Skeletal muscle satellite cell (primary cell): ENCODE data around the gene CDC42EP4. TPM values are rescaled to one million over a fixed set of nuclear protein-coding genes. Genes with fewer than 3 reads are reported as not detected.
A peak's percentile ranks its signal among the peaks of the same experiment; 100 is the strongest.

Source experiments
- H3K27me3 ChIP-seq: 2 replicates; pipeline ENCODE4 v1.7.0; 2013; ENCODE audit warnings: low read length; ENCODE audit not compliant: control insufficient read depth, insufficient read depth
- H3K36me3 ChIP-seq: 2 replicates; pipeline ENCODE4 v1.7.0; 2013; ENCODE audit warnings: mild to moderate bottlenecking, control low read depth, low read length; ENCODE audit not compliant: insufficient read depth
- H3K4me1 ChIP-seq: 2 replicates; pipeline ENCODE4 v1.7.0; 2013; ENCODE audit warnings: low read length; ENCODE audit not compliant: control insufficient read depth, insufficient read depth
- H3K4me2 ChIP-seq: 2 replicates; pipeline ENCODE4 v1.7.0; 2013; ENCODE audit warnings: mild to moderate bottlenecking, low read length
- H3K4me3 ChIP-seq: 2 replicates; pipeline ENCODE4 v1.7.0; 2013; ENCODE audit warnings: low read length
- H3K9ac ChIP-seq: 2 replicates; pipeline ENCODE4 v1.7.0; 2013; ENCODE audit warnings: mild to moderate bottlenecking, low read depth, low read length, moderate library complexity
- H3K9me3 ChIP-seq: replicated peaks from 2 replicates; pipeline ENCODE4 v1.7.0; 2013; ENCODE audit warnings: mild to moderate bottlenecking, control low read depth, low read length
- total RNA-seq: library from RNA; depleted of rRNA; stranded (reverse); fragments of >200 nt; gene quantifications from 2 replicates; pipeline ENCODE4 v1.2.3, GENCODE V29; 2012; rRNA removed

The CDC42EP4 gene, protein sequence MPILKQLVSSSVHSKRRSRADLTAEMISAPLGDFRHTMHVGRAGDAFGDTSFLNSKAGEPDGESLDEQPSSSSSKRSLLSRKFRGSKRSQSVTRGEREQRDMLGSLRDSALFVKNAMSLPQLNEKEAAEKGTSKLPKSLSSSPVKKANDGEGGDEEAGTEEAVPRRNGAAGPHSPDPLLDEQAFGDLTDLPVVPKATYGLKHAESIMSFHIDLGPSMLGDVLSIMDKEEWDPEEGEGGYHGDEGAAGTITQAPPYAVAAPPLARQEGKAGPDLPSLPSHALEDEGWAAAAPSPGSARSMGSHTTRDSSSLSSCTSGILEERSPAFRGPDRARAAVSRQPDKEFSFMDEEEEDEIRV
- total RNA-seq = 36.2 and 40.2 TPM in 2 replicates

DNA sequence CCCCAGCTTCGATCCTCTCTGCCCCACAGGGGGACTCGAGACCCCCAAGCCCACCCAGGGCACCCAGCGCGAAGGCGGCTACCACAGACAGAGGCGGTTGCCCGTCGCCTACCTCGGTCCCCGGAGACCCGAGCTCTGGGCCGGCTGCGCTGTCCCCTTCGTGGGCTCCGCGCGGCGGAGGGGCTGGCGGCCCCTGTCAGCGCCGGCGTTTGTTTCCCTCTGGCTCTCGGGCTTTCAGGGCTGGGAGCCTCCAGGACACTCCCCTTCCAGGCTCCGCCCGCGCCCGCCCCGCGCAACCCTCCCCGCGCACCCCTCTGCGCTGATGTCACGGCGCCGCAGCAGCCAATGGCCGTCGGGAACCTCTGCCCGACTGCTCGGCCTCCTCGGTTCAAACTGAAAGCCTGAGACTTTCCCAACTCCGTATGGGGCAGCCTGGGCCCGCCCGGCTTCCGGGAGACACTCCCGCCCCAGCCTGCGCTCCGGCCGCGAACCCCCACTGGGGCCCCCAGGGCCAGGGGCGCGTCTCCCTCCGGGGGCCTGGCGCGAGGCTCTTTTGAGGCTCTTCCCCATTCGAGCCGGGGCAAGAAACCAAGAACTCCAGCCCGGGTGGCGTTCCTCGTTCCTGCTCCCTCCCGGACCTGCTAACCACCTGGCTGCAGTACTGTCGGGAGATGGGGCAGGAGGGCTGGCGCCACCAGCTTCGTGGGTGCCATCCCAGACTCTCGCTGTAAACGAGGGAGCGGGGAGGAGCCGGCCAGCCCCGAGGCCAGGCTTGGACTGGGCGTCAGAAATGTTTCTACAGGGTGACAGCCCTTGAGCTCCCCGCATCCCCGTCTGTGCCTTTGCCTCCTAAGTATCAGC, at the start of gene CDC42EP4:
Gene CDC42EP4, minus strand, starts transcription at position 221 of the 861 bp plus-strand sequence. CDS start 25,501 bp downstream, outside the sequence.
- Histone ChIP-seq H3K4me2 (peak within 1 kb of the TSS; percentile 97), H3K9me3 (no peaks in the 10 kb centered on the region), H3K36me3 (no peaks in the 10 kb centered on the region), H3K4me1 (peaks cover 28% of the 10 kb centered on the region), H3K9ac (peak within 1 kb of the TSS; percentile 92), H3K4me3 (peak within 1 kb of the TSS; percentile 97), H3K27me3 (no peaks in the 10 kb centered on the region)

- Histone ChIP-seq H3K9ac (no peak overlapping the region), H3K9me3 (no peaks in the 10 kb centered on the region), H3K36me3 (no peaks in the 10 kb centered on the region), H3K27me3 (peaks cover 35% of the 10 kb centered on the region), H3K4me3 (no peak overlapping the region), H3K4me2 (no peak overlapping the region), H3K4me1 (peaks cover 11% of the 10 kb centered on the region)
Measured at GRCh38 chr17:73360961-73361761, 49.4 kb upstream of the CDC42EP4 start.

DNA sequence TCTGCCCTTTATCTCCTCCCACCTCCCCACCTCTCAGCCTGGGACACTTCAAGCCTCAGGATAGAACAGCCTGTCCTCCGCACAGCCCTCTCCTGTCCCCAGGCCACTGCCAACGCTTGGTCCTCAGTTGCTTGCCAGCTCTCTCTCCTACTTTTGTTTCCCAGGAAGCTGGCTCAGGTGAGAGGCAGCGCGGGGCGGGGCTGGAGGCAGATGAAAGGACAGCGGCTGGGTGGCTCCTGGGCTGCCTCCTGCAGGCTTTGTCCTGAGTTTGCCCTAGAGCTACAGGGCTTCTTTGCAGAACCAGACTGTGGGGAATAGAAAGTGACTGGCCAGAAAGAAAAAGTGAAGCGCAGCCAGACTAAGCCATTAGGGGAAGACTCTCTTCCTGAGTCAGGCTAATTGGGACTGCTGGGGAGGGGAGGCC, 48.2 kb upstream of the CDC42EP4 start:
- Histone ChIP-seq H3K9ac (no peak overlapping the region), H3K27me3 (peaks cover 33% of the 10 kb centered on the region)

GRCh38 chr17:73359352-73359751, 47.6 kb upstream of the CDC42EP4 start:
- H3K4me1 ChIP-seq = peaks cover 9% of the 10 kb centered on the region
- H3K9ac ChIP-seq = no peak overlapping the region
- no peak overlapping the region for H3K4me3 ChIP-seq
- H3K36me3 ChIP-seq = no peaks in the 10 kb centered on the region
- no peaks in the 10 kb centered on the region for H3K9me3 ChIP-seq
- no peak overlapping the region for H3K4me2 ChIP-seq
- peaks cover 33% of the 10 kb centered on the region for H3K27me3 ChIP-seq

More for the DNA sequence above, 48.2 kb upstream of the CDC42EP4 start:
- Histone ChIP-seq H3K4me2 (no peak overlapping the region), H3K4me1 (peaks cover 9% of the 10 kb centered on the region), H3K9me3 (no peaks in the 10 kb centered on the region), H3K4me3 (no peak overlapping the region), H3K36me3 (no peaks in the 10 kb centered on the region)

- no peaks in the 10 kb centered on the region for H3K36me3 ChIP-seq
- H3K4me3 ChIP-seq = no peak overlapping the region
- no peak overlapping the region for H3K4me2 ChIP-seq
- no peaks in the 10 kb centered on the region for H3K9me3 ChIP-seq
- H3K9ac ChIP-seq = no peak overlapping the region
- H3K4me1 ChIP-seq = peaks cover 9% of the 10 kb centered on the region
- peaks cover 33% of the 10 kb centered on the region for H3K27me3 ChIP-seq
Measured at GRCh38 chr17:73358668-73359067, 46.9 kb upstream of the CDC42EP4 start.

- Histone ChIP-seq H3K4me1 (peaks cover 9% of the 10 kb centered on the region), H3K27me3 (peaks cover 33% of the 10 kb centered on the region), H3K36me3 (no peaks in the 10 kb centered on the region)
Measured at GRCh38 chr17:73357981-73358380, 46.2 kb upstream of the CDC42EP4 start.

DNA sequence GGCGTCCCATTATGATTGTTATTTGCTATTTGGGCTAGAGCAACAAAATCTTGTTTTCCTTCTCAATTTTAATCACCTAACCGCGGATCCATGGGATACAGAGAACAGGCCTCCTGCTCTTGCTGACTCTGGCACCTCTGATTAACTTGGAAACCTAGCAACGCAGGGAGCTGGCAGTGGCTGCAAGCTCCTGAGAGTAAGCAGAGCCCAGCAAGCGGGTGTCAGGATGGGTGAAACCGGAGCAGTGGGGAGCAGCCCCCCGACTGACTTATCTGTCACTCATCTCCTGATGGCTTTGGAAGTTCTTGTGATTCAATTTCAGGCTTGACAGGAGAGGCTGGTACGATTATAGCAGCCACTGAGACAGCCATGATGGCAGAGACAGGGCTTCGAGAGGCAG, 45.5 kb upstream of the CDC42EP4 start:
- Histone ChIP-seq H3K4me2 (no peak overlapping the region), H3K36me3 (no peaks in the 10 kb centered on the region), H3K4me3 (no peak overlapping the region), H3K27me3 (peaks cover 33% of the 10 kb centered on the region), H3K9me3 (no peaks in the 10 kb centered on the region), H3K9ac (no peak overlapping the region), H3K4me1 (peaks cover 9% of the 10 kb centered on the region)

More at GRCh38 chr17:73357981-73358380, 46.2 kb upstream of the CDC42EP4 start:
- H3K4me2 ChIP-seq = no peak overlapping the region
- H3K4me3 ChIP-seq = no peak overlapping the region
- H3K9ac ChIP-seq = no peak overlapping the region
- H3K9me3 ChIP-seq = no peaks in the 10 kb centered on the region

- Histone ChIP-seq H3K27me3 (peaks cover 33% of the 10 kb centered on the region), H3K36me3 (no peaks in the 10 kb centered on the region), H3K4me3 (no peak overlapping the region), H3K9me3 (no peaks in the 10 kb centered on the region), H3K4me2 (no peak overlapping the region), H3K4me1 (peaks cover 9% of the 10 kb centered on the region), H3K9ac (no peak overlapping the region)
Measured at GRCh38 chr17:73356561-73357170, 44.9 kb upstream of the CDC42EP4 start.

DNA sequence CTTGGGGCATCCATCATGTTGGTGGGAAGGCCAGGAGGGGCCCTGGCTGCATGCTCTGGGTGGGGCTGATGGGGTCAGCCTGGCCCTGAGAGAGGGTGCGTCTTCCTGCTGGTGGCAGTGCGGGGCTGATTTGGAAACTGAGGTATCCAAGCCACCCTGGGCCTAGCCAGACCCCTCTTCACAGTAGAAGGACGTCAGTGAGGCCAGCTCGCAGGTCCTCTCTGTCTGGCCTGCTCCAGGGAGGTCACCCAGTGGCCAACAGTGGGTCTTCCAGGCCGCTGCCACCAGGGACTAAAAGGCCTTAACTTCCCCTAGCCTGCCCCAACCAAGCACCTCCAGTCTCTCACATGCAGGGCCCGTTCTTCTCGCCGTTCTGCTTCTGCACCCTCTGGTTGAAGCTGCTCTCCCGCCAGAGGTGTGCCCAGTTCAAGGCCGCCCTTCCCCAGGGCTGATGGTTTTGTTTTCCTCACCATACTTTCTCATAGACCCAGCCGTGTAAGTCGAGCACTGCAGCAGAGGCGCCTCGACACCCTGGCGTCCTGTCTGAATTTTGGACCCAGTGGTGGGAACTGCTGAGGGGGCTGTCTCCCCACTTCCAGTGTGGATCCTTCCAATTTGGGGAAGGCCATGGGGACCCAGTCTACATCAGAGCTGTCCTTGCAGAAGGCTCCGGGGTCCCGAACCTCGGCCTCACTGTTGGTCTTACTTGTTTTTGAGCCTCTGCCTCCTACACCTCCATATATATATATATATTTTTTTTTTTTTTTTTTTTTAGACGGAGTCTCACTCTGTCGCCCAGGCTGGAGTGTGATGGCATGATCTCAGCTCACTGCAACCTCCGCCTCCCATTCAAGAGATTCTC, 42.9 kb upstream of the CDC42EP4 start:
- no peak overlapping the region for H3K9ac ChIP-seq
- no peak overlapping the region for H3K4me3 ChIP-seq
- peaks cover 25% of the 10 kb centered on the region for H3K27me3 ChIP-seq
- H3K4me2 ChIP-seq = no peak overlapping the region
- no peaks in the 10 kb centered on the region for H3K9me3 ChIP-seq
- no peaks in the 10 kb centered on the region for H3K36me3 ChIP-seq
- H3K4me1 ChIP-seq = peaks cover 9% of the 10 kb centered on the region

- no peak overlapping the region for H3K4me3 ChIP-seq
- H3K9me3 ChIP-seq = no peaks in the 10 kb centered on the region
- no peaks in the 10 kb centered on the region for H3K36me3 ChIP-seq
- H3K4me1 ChIP-seq = peaks cover 14% of the 10 kb centered on the region
- no peak overlapping the region for H3K4me2 ChIP-seq
- peaks cover 3% of the 10 kb centered on the region for H3K27me3 ChIP-seq
- H3K9ac ChIP-seq = no peak overlapping the region
Measured at GRCh38 chr17:73352261-73352660, 40.5 kb upstream of the CDC42EP4 start.
